Epithelial cell of esophagus (primary cell): ENCODE results near the gene ZNF189.

Source experiments
- DNase-seq: peaks from one replicate; pipeline ENCODE4 v3.0.0; 2010; ENCODE audit warnings: low read depth
- H3K4me3 ChIP-seq: 2 replicates; pipeline ENCODE4 v1.5.1; 2011; ENCODE audit warnings: mild to moderate bottlenecking, low read length, control low read depth
- TF ChIP-seq, protein P1 (sequence below): IDR thresholded peaks from 2 replicates; pipeline ENCODE4 v1.5.1; 2011; ENCODE audit warnings: low read depth, mild to moderate bottlenecking, low read length, control low read depth, inconsistent platforms; ENCODE audit not compliant: insufficient read depth; ENCODE audit errors: missing control alignments

The ZNF189 gene

GRCh38 chr9:101369286-101369685, 29.4 kb upstream of the ZNF189 start:
- H3K4me3 ChIP-seq: no peak overlapping the region
- TF ChIP-seq, protein P1, sequence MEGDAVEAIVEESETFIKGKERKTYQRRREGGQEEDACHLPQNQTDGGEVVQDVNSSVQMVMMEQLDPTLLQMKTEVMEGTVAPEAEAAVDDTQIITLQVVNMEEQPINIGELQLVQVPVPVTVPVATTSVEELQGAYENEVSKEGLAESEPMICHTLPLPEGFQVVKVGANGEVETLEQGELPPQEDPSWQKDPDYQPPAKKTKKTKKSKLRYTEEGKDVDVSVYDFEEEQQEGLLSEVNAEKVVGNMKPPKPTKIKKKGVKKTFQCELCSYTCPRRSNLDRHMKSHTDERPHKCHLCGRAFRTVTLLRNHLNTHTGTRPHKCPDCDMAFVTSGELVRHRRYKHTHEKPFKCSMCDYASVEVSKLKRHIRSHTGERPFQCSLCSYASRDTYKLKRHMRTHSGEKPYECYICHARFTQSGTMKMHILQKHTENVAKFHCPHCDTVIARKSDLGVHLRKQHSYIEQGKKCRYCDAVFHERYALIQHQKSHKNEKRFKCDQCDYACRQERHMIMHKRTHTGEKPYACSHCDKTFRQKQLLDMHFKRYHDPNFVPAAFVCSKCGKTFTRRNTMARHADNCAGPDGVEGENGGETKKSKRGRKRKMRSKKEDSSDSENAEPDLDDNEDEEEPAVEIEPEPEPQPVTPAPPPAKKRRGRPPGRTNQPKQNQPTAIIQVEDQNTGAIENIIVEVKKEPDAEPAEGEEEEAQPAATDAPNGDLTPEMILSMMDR: no peak
- DNase-seq: peak; percentile 23

GRCh38 chr9:101369884-101370531, 28.6 kb upstream of the ZNF189 start:
- TF ChIP-seq, protein P1: no peak
- no peak overlapping the region for H3K4me3 ChIP-seq
- DNase-seq: no peak

DNA sequence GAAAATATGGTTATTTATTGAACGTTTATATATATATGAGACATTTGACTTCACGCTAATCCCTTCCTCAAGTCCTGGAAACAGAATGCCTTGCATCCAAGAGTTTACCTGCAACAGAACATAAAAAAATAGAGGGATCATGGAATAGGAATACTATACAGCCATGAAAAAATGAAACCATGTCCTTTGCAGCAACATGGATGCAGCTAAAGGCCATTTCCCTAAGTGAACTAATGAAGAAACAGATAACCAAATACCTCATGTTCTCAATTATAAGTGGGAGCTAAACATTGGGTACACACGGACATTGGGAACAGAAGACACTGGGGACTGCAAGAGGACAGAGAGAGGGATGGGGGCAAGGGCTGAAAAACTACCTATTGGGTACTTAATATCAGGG, 26.8 kb upstream of the ZNF189 start:
- TF ChIP-seq, protein P1: no peak

DNA sequence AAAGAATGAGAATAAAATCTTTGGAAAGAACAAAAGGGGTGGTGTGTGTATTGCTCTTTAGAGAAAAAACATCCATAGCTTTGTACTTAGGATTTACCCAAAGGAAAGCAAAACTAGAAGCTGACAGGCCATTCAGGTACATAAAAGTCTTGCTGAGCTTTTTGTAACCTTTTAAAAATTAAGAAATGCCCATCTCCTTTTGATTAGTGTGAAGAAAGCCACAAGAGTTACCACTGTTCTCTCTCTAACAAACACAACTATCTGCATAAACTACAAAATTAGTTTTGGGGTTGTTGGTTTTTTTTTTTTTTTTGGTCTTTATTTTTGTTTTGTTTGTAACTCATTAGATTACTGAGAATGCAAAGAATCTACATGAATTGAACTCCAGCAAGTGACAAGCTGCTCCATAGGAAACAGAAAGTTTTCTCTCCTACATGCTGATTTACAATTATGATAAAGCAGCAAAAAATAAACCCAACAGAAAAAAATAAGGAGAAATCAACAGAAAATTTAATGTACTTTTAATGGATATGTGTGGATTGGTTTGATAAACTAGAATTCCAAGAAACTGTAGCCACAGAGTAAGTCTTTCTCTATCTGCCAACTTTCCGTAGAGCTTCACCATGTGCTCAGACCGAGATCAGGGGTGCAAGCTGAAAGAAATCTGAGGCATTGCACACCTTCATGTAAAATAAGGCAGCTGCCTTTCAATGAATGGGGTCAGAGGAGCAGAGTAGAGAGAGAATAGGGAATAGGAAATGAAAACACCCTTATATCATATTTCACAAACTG, 26.1 kb upstream of the ZNF189 start:
- TF ChIP-seq, protein P1: no peak
- H3K4me3 ChIP-seq: no peak overlapping the region
- no peak for DNase-seq

More for the DNA sequence above, 26.8 kb upstream of the ZNF189 start:
- H3K4me3 ChIP-seq: no peak overlapping the region
- DNase-seq: no peak

GRCh38 chr9:101375546-101375945, 23.1 kb upstream of the ZNF189 start:
- no peak for DNase-seq
- H3K4me3 ChIP-seq: no peak overlapping the region
- TF ChIP-seq, protein P1: no peak

DNA sequence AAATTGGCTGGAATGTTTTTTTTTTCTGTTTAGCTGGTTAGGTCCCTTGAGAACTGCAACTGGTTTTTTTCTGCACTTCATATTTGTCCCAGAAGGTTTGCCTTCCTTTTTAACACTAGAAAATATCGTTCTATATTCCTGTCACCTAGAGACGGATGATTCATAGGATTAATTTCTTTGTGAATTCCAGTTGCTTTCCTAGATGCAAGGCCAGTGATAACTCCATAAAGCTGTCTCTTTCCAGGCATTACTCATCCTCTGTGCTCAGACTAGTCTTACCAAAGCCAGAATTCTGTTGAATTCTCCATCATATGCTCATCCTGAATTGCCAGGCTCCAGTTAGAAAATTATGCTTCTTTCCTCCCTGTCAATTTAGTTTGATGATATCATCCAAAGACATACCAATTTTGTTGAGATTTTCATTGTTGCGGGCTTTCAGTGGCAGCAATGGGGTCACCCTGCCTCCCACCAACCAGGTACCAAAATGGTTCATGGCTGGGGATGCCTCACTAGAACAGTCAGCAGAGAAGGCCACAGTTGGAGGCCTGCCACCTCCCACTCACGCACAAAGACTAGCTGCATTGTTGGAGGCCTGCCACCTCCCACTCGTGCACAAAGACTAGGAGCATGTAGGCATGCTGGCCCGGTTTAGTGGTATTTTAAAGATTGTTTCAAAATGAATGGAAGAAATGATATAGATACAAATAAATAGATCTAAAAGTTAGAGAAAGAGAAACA, 22.4 kb upstream of the ZNF189 start:
- TF ChIP-seq, protein P1: no peak
- peak; percentile 50 for DNase-seq
- H3K4me3 ChIP-seq: no peak overlapping the region
